Tibial nerve (tissue), 4 donors: ENCODE results near the gene VILL.

Source experiments
- CTCF ChIP-seq, 5 experiments: fragments of 200-600 bp in 3 of 5; fragments of 450-650 bp in 2 of 5; sonication (generic) in 3 of 5; IDR thresholded peaks; one replicate each; pipeline ENCODE4 v1.5.1; 2016 to 2019; ENCODE audit warnings: antibody characterized with exemption in 5 of 5, mild to moderate bottlenecking in 3 of 5, moderate library complexity in 2 of 5
- EP300 ChIP-seq, 2 donors: sonication (generic); formaldehyde crosslinking; IDR thresholded peaks; one replicate each; pipeline ENCODE4 v1.6.1; 2017; ENCODE audit warnings: antibody characterized with exemption in 2 of 2, mild to moderate bottlenecking in 1 of 2
- POLR2A ChIP-seq, 2 donors: fragments of 450-650 bp; IDR thresholded peaks; one replicate each; pipeline ENCODE4 v1.6.1; 2017; ENCODE audit warnings: antibody characterized with exemption in 2 of 2, mild to moderate bottlenecking in 2 of 2, moderate library complexity in 2 of 2

- no peak for TF ChIP-seq EP300 (IDR thresholded peaks at IDR 0.05)
- peak; percentile 63 to 77 (median 69) for TF ChIP-seq CTCF (IDR thresholded peaks at IDR 0.05)
- TF ChIP-seq POLR2A (IDR thresholded peaks at IDR 0.05) = no peak
Measured at GRCh38 chr3:37974121-37975083, 16.2 kb upstream of the VILL start.
